Measurements from ENCODE around the gene WDR62. TPM values are rescaled to one million over a fixed set of nuclear protein-coding genes. Genes with fewer than 3 reads are reported as not detected.
A peak's percentile ranks its signal among the peaks of the same experiment; 100 is the strongest.
"Not testable (repeated sequence)": the region's sequence is repeated elsewhere in the genome, so short reads cannot be mapped to it uniquely, and the experiment has no call there.

WDR62 gene
- total RNA-seq, 1 donor from 2014 or later: 5.1 TPM

GRCh38 chr19:36031308-36031707, 23.4 kb upstream of the WDR62 start:
- DNase-seq (ENCODE audit: low spot score in 2 of 2, unreplicated experiment in 2 of 2): no peak
- peak overlapping the region; percentile 32 for H3K27ac Mint-ChIP-seq
- no peaks in the 10 kb centered on the region for H3K9me3 Mint-ChIP-seq
- H3K4me3 Mint-ChIP-seq: peak overlapping the region; percentile 41
- TF ChIP-seq CTCF (IDR thresholded peaks at IDR 0.05; ENCODE audit: unreplicated experiment): no peak
- H3K27me3 Mint-ChIP-seq (ENCODE audit: low read depth): no peaks in the 10 kb centered on the region
- peaks cover 18% of the 10 kb centered on the region for H3K4me1 Mint-ChIP-seq
- peaks cover 28% of the 10 kb centered on the region for H3K36me3 Mint-ChIP-seq

DNA sequence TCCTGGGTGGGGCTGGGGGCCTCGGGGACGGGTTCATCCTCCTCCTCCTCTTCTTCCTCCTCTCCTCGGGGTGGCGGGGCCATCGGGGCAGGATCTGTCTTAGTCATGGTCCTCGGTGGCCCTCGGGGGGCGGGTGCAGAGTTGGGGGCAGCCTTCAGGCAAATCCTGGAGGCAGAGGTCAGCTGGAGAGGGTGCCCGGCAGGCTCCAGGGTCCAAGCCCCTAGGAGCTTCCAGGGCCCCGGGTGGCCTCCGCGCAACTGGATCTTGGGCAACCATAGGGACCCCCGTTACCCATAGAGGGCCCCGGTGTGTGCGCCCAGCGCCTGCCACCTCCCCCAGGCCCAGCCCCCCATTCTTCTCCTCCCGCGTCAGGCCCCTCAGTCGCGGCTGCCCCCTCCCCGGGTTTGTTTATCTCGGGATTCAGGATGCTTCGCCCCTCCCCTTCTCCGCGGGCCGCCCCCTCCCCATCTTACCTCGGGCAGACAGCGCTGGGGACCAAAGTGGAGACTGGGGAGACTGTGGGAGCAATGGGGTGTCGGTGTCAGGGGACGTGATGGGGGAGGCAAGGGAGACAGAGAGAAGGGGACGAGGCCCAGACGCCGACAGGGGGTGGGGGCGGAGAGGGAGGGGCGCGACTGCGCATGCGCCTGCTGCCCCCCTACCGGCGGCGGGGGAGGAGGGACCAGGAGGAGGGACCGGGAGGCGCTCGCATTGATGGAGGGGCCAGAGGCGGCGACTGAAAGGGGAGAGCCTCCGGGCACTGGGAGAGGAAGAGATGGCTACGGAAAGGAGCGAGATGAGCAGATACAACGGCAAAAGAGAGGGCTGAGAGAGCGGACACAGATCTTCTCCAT, 22.2 kb upstream of the WDR62 start, which contains the start of gene CLIP3:
Gene CLIP3 (minus strand): TSS at position 623 of the 854 bp plus-strand sequence. CDS start 516 bp downstream, at position 107.
- H3K4me3 Mint-ChIP-seq: peak within 1 kb of the TSS; percentile 79
- no peaks in the 10 kb centered on the region for H3K9me3 Mint-ChIP-seq
- no peak within 1 kb of the TSS for H3K27ac Mint-ChIP-seq
- TF ChIP-seq CTCF (IDR thresholded peaks at IDR 0.05; ENCODE audit: unreplicated experiment): no peak
- no peaks in the 10 kb centered on the region for H3K27me3 Mint-ChIP-seq (ENCODE audit: low read depth)
- peak; percentile 67 to 83 for DNase-seq (ENCODE audit: low spot score in 2 of 2, unreplicated experiment in 2 of 2)
- H3K4me1 Mint-ChIP-seq: peaks cover 18% of the 10 kb centered on the region
- H3K36me3 Mint-ChIP-seq: peaks cover 23% of the 10 kb centered on the region

DNA sequence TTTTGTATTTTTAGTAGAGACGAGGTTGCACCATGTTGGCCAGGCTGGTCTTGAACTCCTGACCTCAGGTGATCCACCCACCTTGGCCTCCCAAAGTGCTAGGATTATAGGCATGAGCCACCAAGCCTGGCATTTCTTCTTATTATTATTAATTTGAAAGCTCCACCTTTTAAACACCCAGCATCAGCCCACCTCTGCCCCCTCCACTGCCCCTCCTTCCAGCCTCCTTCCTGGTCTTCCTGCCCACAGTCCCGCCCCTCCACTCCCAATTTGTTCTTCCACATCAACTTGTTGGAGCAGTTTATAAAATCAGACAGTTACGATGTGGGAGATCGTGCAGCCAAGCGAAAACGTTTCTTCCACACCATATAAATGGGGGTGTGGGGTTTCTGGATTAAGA, 14.2 kb upstream of the WDR62 start:
- peak overlapping the region; percentile 50 for H3K27ac Mint-ChIP-seq
- no peak for TF ChIP-seq CTCF (IDR thresholded peaks at IDR 0.05; ENCODE audit: unreplicated experiment)
- no peak for DNase-seq (ENCODE audit: low spot score in 2 of 2, unreplicated experiment in 2 of 2)
- H3K27me3 Mint-ChIP-seq (ENCODE audit: low read depth): no peaks in the 10 kb centered on the region
- peaks cover 6% of the 10 kb centered on the region for H3K36me3 Mint-ChIP-seq
- no peak overlapping the region for H3K4me3 Mint-ChIP-seq
- H3K4me1 Mint-ChIP-seq: peaks cover 20% of the 10 kb centered on the region
- no peaks in the 10 kb centered on the region for H3K9me3 Mint-ChIP-seq

GRCh38 chr19:36041092-36041491, 13.6 kb upstream of the WDR62 start:
- not testable (repeated sequence) for H3K4me3 Mint-ChIP-seq; H3K27me3 Mint-ChIP-seq (ENCODE audit: low read depth); DNase-seq (ENCODE audit: low spot score in 2 of 2, unreplicated experiment in 2 of 2); H3K9me3 Mint-ChIP-seq
- H3K4me1 Mint-ChIP-seq: peaks cover 20% of the 10 kb centered on the region
- peaks cover 10% of the 10 kb centered on the region for H3K36me3 Mint-ChIP-seq
- H3K27ac Mint-ChIP-seq: peak overlapping the region; percentile 90

- H3K27ac Mint-ChIP-seq: peak overlapping the region; percentile 90
- no peaks in the 10 kb centered on the region for H3K27me3 Mint-ChIP-seq (ENCODE audit: low read depth)
- H3K9me3 Mint-ChIP-seq: peaks cover 6% of the 10 kb centered on the region
- H3K36me3 Mint-ChIP-seq: peaks cover 15% of the 10 kb centered on the region
- H3K4me3 Mint-ChIP-seq: no peak overlapping the region
- TF ChIP-seq CTCF (IDR thresholded peaks at IDR 0.05; ENCODE audit: unreplicated experiment): no peak
- DNase-seq (ENCODE audit: low spot score in 2 of 2, unreplicated experiment in 2 of 2): no peak
- peaks cover 20% of the 10 kb centered on the region for H3K4me1 Mint-ChIP-seq
Measured at GRCh38 chr19:36041831-36042230, 12.9 kb upstream of the WDR62 start.

GRCh38 chr19:36043952-36044351, 10.7 kb upstream of the WDR62 start:
- H3K36me3 Mint-ChIP-seq: peaks cover 16% of the 10 kb centered on the region
- no peak for DNase-seq (ENCODE audit: low spot score in 2 of 2, unreplicated experiment in 2 of 2)
- H3K4me1 Mint-ChIP-seq: peaks cover 20% of the 10 kb centered on the region
- no peak for TF ChIP-seq CTCF (IDR thresholded peaks at IDR 0.05; ENCODE audit: unreplicated experiment)
- no peak overlapping the region for H3K4me3 Mint-ChIP-seq
- peaks cover 6% of the 10 kb centered on the region for H3K9me3 Mint-ChIP-seq
- no peak overlapping the region for H3K27ac Mint-ChIP-seq
- no peaks in the 10 kb centered on the region for H3K27me3 Mint-ChIP-seq (ENCODE audit: low read depth)

Data from mesothelial cell of epicardium (in vitro differentiated cells).